ENCODE data around the gene PHC2.

GRCh38 chr1:33462405-33463164 lies 31.7 kb upstream of the PHC2 start:
- TF ChIP-seq CTCF (optimal IDR thresholded peaks at IDR 0.05 in 1 of 3, IDR thresholded peaks at IDR 0.05 in 1 of 3, conservative IDR thresholded peaks at IDR 0.05 in 1 of 3; ENCODE audit: extremely low read depth in 1 of 3, insufficient read depth in 2 of 3, low read length in 3 of 3) (no peak), EZH2 (IDR thresholded peaks at IDR 0.05; ENCODE audit: low read length) (no peak)
